GM13977 (cell line): ENCODE results near the gene PISD.

Source experiments
- DNase-seq: peaks from one replicate; pipeline ENCODE4 v3.0.0; 2012; ENCODE audit warnings: low spot score
- in situ Hi-C: fragments of 300-500 bp; cut with MboI; formaldehyde crosslinking; loops from one replicate; pipeline ENCODE4 v1.12.0; 2022; ENCODE audit warnings: low sequenced_read_pairs, low pct_unique_long_range_greater_than_20kb, mixed read lengths, inconsistent platforms; ENCODE audit not compliant: unreplicated experiment
- TF ChIP-seq, protein P1 (sequence below): IDR thresholded peaks from 2 replicates; pipeline ENCODE4 v1.5.1; 2012; ENCODE audit warnings: mild to moderate bottlenecking, control low read depth; ENCODE audit not compliant: insufficient read depth; ENCODE audit errors: extremely low read depth, missing control alignments

Gene PISD

DNA sequence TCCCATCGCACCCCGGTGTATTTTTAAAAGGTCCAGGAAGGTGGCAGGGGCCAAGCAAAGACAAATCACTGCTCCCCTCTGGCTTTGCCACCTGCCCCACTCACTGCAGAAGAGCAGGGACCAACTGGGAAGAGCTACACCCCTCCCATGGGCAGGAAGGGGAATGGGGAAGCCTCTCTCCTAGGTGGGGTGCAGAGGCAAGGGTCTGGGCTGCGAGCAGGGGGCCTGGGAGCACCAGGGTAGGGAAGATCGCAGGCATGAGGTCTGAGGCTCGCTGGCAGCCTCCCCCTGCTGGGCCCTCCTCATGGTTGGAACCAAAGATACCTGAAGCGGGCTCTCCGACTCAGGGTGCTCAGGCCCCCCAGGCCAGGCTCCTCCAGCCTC, 36.8 kb downstream of the PISD start:
- in situ Hi-C loops, result no loop called here
- TF ChIP-seq, protein P1, sequence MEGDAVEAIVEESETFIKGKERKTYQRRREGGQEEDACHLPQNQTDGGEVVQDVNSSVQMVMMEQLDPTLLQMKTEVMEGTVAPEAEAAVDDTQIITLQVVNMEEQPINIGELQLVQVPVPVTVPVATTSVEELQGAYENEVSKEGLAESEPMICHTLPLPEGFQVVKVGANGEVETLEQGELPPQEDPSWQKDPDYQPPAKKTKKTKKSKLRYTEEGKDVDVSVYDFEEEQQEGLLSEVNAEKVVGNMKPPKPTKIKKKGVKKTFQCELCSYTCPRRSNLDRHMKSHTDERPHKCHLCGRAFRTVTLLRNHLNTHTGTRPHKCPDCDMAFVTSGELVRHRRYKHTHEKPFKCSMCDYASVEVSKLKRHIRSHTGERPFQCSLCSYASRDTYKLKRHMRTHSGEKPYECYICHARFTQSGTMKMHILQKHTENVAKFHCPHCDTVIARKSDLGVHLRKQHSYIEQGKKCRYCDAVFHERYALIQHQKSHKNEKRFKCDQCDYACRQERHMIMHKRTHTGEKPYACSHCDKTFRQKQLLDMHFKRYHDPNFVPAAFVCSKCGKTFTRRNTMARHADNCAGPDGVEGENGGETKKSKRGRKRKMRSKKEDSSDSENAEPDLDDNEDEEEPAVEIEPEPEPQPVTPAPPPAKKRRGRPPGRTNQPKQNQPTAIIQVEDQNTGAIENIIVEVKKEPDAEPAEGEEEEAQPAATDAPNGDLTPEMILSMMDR, result no peak
- DNase-seq, result no peak

DNA sequence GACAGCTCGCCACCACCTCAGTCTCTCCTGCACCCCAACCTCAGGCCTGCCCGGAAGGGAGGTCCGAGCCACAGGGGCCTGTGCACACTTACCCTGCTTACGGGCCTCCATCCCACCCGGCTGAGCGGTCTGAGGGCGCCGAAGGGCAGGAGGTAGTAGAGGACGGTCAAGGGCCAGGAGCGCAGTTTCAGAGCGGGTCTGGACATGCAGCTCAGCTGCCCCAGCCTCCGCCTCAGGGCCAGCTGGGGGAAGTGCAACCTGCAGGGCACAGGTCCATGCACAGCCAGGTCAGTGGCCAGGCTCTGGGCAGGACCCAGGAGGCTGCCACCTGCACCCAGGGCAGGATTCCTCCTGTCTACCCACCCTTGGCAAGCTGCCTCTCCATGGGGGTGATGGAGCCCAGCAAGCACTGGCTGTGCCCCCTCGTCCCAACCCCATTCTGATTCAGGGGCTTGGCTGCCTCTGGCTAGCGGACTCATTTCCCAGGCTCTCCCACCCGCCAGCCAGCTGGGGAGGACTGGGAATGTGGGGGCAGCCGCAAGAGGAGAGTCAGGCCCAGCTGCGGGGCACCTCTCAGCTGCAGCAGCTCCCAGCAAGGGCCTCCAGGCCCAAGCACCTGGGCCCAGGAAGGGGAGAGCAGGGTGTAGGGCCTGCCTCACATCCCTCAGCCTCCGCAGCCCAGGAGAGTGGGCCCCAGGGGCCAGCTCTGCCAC, 38.3 kb downstream of the PISD start:
- TF ChIP-seq, protein P1, result no peak
- in situ Hi-C loops, result no loop called here
- DNase-seq, result no peak

DNA sequence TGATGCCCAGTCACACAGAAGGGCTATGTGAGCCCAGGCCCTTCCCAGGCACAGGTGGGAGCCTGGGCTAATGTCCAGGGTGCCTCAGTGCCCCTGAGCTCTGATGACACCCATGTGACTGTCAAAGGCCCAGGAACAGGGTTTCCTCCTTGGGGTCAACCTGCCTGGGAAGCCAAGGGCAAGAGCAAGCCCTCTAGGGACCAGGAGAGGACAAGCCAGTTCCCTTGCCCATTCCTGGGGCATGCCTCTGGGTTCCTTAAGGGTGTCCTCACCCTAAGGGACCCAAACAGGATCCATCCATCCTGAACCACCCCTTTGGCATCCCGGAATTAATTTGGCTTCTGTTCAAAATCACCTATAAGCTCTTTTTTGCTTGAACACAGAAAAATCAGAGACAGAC, 39.0 kb downstream of the PISD start:
- TF ChIP-seq, protein P1, result no peak
- in situ Hi-C loops, result no loop called here
- no peak for DNase-seq

DNA sequence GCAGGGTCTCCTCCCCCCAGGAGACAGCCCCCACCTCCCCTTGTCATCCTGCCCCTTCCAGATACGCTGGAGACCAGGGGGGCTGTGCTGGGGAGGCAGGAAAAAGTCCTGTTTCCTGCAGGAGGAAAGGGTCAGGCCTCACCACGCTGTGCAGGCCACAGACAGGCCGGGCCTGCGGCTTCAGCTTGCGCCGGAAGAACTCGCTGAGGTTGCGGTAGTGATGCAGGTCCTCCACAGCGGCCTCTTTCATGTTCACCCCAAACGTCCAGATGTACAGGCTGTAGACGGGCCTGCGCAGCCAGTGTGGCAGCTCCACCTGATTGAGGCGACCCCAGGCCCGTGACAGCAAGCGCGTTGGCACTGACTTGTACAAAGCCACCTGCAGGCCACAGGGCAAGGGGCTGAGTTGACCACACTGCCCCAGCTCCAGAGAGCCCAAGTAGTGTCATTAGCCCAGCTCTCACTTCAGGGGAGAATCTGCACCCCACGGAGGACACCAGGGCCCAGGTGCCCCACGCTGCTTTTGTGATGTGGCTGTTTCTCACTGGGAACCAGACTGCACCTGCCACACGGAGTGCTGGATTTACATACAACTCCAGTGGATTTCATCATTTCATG, 40.4 kb downstream of the PISD start:
- TF ChIP-seq, protein P1, result no peak
- in situ Hi-C loops, result no loop called here

DNA sequence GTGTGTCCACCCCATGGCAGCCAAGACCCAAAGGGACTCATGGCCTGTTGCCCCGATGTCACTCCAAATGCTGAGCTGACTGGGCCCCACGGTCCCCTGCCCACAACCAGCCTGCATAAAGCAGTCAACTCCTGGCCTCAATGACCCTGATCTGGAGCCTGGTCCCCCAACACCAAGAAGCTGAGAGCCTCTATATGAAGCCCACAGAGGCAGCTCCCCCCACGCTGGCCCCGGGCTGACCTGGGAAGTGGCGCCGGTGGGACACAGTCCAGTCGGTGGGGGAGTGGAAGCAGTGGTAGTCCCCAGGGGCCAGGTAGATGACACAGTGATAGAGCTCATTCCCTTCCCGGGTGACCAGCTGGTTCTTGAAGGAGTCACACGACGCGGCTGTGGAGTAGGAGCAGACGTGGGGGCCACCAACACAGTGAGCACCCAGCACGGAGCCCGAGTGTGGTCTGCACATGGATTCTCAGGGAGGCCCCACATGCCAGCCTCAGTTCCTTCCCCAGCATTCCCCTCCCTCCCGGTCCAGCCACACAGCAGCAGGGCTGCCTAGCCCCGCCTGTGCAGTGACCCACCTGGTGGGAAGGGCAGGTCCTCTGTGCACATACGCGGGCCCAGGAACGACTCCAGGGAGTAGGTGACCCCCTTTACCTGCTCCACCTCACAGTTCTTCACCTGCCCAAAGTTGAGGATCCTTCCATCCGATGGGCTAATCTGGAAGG, 41.1 kb downstream of the PISD start:
- DNase-seq, result no peak
- TF ChIP-seq, protein P1, result no peak
- in situ Hi-C loops, result no loop called here

More for the DNA sequence above, 40.4 kb downstream of the PISD start:
- DNase-seq, result no peak

DNA sequence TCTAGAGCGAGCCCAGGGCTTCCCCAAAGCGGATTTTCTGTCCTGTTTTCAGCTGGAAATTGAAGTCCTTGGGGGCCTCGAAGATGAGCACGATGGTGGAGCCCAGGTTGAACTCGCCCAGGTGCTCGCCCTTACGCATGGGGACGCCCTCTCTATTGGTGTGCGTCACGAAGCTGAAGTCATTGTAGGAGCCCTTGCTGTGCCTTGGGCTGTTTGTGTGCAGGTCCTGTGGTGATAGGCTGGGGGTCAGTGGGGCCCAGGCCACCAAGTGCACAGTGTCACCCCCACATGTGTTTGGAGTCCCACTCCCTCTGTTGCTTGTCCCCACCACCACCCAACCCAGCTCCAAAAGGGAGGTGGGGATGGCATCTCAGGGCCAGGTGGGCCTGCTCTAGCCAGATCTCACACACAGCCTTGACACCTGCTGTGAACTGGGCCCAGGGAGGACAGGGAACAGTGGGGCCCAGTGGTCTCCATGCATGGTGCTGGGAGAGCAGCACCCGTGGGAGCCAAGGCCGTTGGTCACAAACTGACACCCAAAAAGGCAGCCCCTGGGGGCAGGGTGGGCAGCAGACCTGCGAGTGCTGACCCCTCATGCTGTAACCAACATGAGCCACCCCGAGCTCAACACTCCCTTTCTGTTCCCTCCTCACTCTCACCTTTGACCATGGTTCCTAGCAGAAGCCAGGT, 42.3 kb downstream of the PISD start:
- no peak for DNase-seq
- TF ChIP-seq, protein P1, result no peak
- in situ Hi-C loops, result no loop called here
